HEK293T (cell line): ENCODE results near the gene PJVK.

ENCODE experiments used
- ARNT ChIP-seq: fragments of 450-650 bp; IDR thresholded peaks from 2 replicates; pipeline ENCODE4 v1.6.1; 2017; ENCODE audit warnings: mild to moderate bottlenecking
- BHLHE40 ChIP-seq: fragments of 450-650 bp; IDR thresholded peaks from 2 replicates; pipeline ENCODE4 v1.6.1; 2016; ENCODE audit warnings: mild to moderate bottlenecking, moderate library complexity, borderline replicate concordance
- ELF4 ChIP-seq: fragments of 450-650 bp; IDR thresholded peaks from 2 replicates; pipeline ENCODE4 v1.6.1; 2017; ENCODE audit warnings: antibody characterized with exemption
- FOXM1 ChIP-seq: fragments of 450-650 bp; IDR thresholded peaks from 2 replicates; pipeline ENCODE4 v1.6.1; 2017; ENCODE audit warnings: mild to moderate bottlenecking, borderline replicate concordance
- PKNOX1 ChIP-seq: fragments of 450-650 bp; IDR thresholded peaks from 2 replicates; pipeline ENCODE4 v1.6.1; 2016
- SP1 ChIP-seq: fragments of 450-650 bp; IDR thresholded peaks from 2 replicates; pipeline ENCODE4 v1.6.1; 2017
- SUZ12 ChIP-seq: fragments of 450-650 bp; IDR thresholded peaks from 2 replicates; pipeline ENCODE4 v1.6.1; 2016; ENCODE audit warnings: mild to moderate bottlenecking
- TARDBP ChIP-seq: fragments of 450-650 bp; IDR thresholded peaks from 2 replicates; pipeline ENCODE4 v1.6.1; 2016
- ZNF384 ChIP-seq: fragments of 450-650 bp; IDR thresholded peaks from 2 replicates; pipeline ENCODE4 v1.6.1; 2016

GRCh38 chr2:178479275-178479616, 28.1 kb downstream of the PJVK start:
- no peak for TF ChIP-seq FOXM1
- TF ChIP-seq PKNOX1 = peak; percentile 51; the same call in 1 of the 2 replicates
- no peak for TF ChIP-seq ELF4
- no peak for TF ChIP-seq SP1
- TF ChIP-seq BHLHE40 = no peak
- no peak for TF ChIP-seq ZNF384
- TF ChIP-seq TARDBP = no peak
- TF ChIP-seq ARNT = no peak
- no peak for TF ChIP-seq SUZ12
